ENCODE data around the gene PLEKHG1.

Gene PLEKHG1

GRCh38 chr6:150599199-150600009 lies at the start of gene PLEKHG1:
PLEKHG1 (plus strand) TSS chr6:150599885; CDS start chr6:150733682, 133,797 bp downstream.
- in situ Hi-C loops (cut with MboI; ENCODE audit: low sequenced_read_pairs): no loop called here

- in situ Hi-C loops (cut with MboI; ENCODE audit: low sequenced_read_pairs): no loop called here
These were observed 49.4 kb upstream of the PLEKHG1 start for GRCh38 chr6:150550244-150550643.

- in situ Hi-C loops (cut with MboI; ENCODE audit: low sequenced_read_pairs): no loop called here
These were observed 42.6 kb upstream of the PLEKHG1 start for GRCh38 chr6:150557043-150557599.

GRCh38 chr6:150560004-150560883 lies 39.4 kb upstream of the PLEKHG1 start:
- in situ Hi-C loops (cut with MboI; ENCODE audit: low sequenced_read_pairs): no loop called here

- in situ Hi-C loops (cut with MboI; ENCODE audit: low sequenced_read_pairs): no loop called here
These were observed 38.8 kb upstream of the PLEKHG1 start for GRCh38 chr6:150560884-150561219.

- in situ Hi-C loops (cut with MboI; ENCODE audit: low sequenced_read_pairs): no loop called here
These were observed 33.7 kb upstream of the PLEKHG1 start for GRCh38 chr6:150565945-150566344.

- in situ Hi-C loops (cut with MboI; ENCODE audit: low sequenced_read_pairs): no loop called here
These were observed 33.2 kb upstream of the PLEKHG1 start for GRCh38 chr6:150566486-150566885.

- in situ Hi-C loops (cut with MboI; ENCODE audit: low sequenced_read_pairs): no loop called here
These were observed 32.3 kb upstream of the PLEKHG1 start for GRCh38 chr6:150567380-150567779.

GRCh38 chr6:150567823-150568383 lies 31.8 kb upstream of the PLEKHG1 start:
- in situ Hi-C loops (cut with MboI; ENCODE audit: low sequenced_read_pairs): no loop called here

- in situ Hi-C loops (cut with MboI; ENCODE audit: low sequenced_read_pairs): no loop called here
These were observed 31.1 kb upstream of the PLEKHG1 start for GRCh38 chr6:150568560-150568959.

- in situ Hi-C loops (cut with MboI; ENCODE audit: low sequenced_read_pairs): no loop called here
These were observed 30.5 kb upstream of the PLEKHG1 start for GRCh38 chr6:150569161-150569560.

- in situ Hi-C loops (cut with MboI; ENCODE audit: low sequenced_read_pairs): no loop called here
These were observed 26.5 kb upstream of the PLEKHG1 start for GRCh38 chr6:150573041-150573681.

- in situ Hi-C loops (cut with MboI; ENCODE audit: low sequenced_read_pairs): no loop called here
These were observed 23.8 kb upstream of the PLEKHG1 start for GRCh38 chr6:150575836-150576235.

- in situ Hi-C loops (cut with MboI; ENCODE audit: low sequenced_read_pairs): no loop called here
These were observed 22.9 kb upstream of the PLEKHG1 start for GRCh38 chr6:150576651-150577226.

- in situ Hi-C loops (cut with MboI; ENCODE audit: low sequenced_read_pairs): no loop called here
These were observed 20.1 kb upstream of the PLEKHG1 start for GRCh38 chr6:150579611-150580010.

- in situ Hi-C loops (cut with MboI; ENCODE audit: low sequenced_read_pairs): no loop called here
These were observed 19.2 kb upstream of the PLEKHG1 start for GRCh38 chr6:150580489-150580888.

GRCh38 chr6:150584065-150584464 lies 15.6 kb upstream of the PLEKHG1 start:
- in situ Hi-C loops (cut with MboI; ENCODE audit: low sequenced_read_pairs): no loop called here

- in situ Hi-C loops (cut with MboI; ENCODE audit: low sequenced_read_pairs): no loop called here
These were observed 15.1 kb upstream of the PLEKHG1 start for GRCh38 chr6:150584596-150584995.

GRCh38 chr6:150586850-150587359 lies 12.8 kb upstream of the PLEKHG1 start:
- in situ Hi-C loops (cut with MboI; ENCODE audit: low sequenced_read_pairs): no loop called here

GRCh38 chr6:150587637-150588036 lies 12.0 kb upstream of the PLEKHG1 start:
- in situ Hi-C loops (cut with MboI; ENCODE audit: low sequenced_read_pairs): no loop called here
